Liver (tissue), 9 donors: ENCODE measurements around the gene BANP. TPM values are rescaled to one million over a fixed set of nuclear protein-coding genes. Genes with fewer than 3 reads are reported as not detected.

Experiments
- DNase-seq: peaks from one replicate; pipeline ENCODE4 v3.0.0-alpha.2; 2017; ENCODE audit warnings: low spot score
- H3K27ac ChIP-seq, 2 donors: one replicate each; pipeline ENCODE4 v1.7.0; 2013; ENCODE audit warnings: inconsistent platforms in 2 of 2, low read length in 2 of 2, control low read depth in 1 of 2, low read depth in 1 of 2, mild to moderate bottlenecking in 1 of 2
- H3K27me3 ChIP-seq, 4 donors: one replicate each; pipeline versions ENCODE4 v1.6.1 to v1.7.0; 2013; ENCODE audit warnings: low read length in 3 of 4, inconsistent platforms in 1 of 4, mild to moderate bottlenecking in 1 of 4, moderate library complexity in 1 of 4; ENCODE audit not compliant: control insufficient read depth in 4 of 4, insufficient read depth in 4 of 4
- H3K36me3 ChIP-seq, 4 donors: one replicate each; pipeline versions ENCODE4 v1.6.1 to v1.7.0; 2013; ENCODE audit warnings: low read length in 3 of 4, mild to moderate bottlenecking in 3 of 4, low read depth in 1 of 4, moderate library complexity in 1 of 4; ENCODE audit not compliant: control insufficient read depth in 4 of 4, insufficient read depth in 3 of 4
- H3K4me1 ChIP-seq, 4 donors: one replicate each; pipeline versions ENCODE4 v1.6.1 to v1.7.0; 2013; ENCODE audit warnings: low read length in 3 of 4, mild to moderate bottlenecking in 3 of 4, moderate library complexity in 1 of 4; ENCODE audit not compliant: control insufficient read depth in 4 of 4, insufficient read depth in 4 of 4
- H3K4me3 ChIP-seq, 3 donors: one replicate each; pipeline versions ENCODE4 v1.6.1 to v1.7.0; 2013; ENCODE audit warnings: low read length in 3 of 3, control low read depth in 1 of 3, low read depth in 1 of 3, mild to moderate bottlenecking in 1 of 3
- H3K9ac ChIP-seq, 2 donors: one replicate each; pipeline ENCODE4 v1.7.0; 2013; ENCODE audit warnings: low read length in 2 of 2, mild to moderate bottlenecking in 2 of 2, moderate library complexity in 2 of 2, control low read depth in 1 of 2, low read depth in 1 of 2
- H3K9me3 ChIP-seq, 4 donors: one replicate each; pipeline versions ENCODE4 v1.6.1 to v1.7.0; 2013; ENCODE audit warnings: low read length in 3 of 4; ENCODE audit not compliant: control insufficient read depth in 4 of 4
- ATF3 ChIP-seq: IDR thresholded peaks from 2 replicates; pipeline ENCODE4 v1.6.1; 2016; ENCODE audit warnings: antibody characterized with exemption
- EGR1 ChIP-seq, 2 donors: IDR thresholded peaks; 2 replicates each; pipeline ENCODE4 v1.6.1; 2016 to 2018; ENCODE audit warnings: antibody characterized with exemption in 2 of 2, low read depth in 2 of 2
- FOXA1 ChIP-seq: IDR thresholded peaks from 2 replicates; pipeline ENCODE4 v1.6.1; 2016; ENCODE audit warnings: antibody characterized with exemption
- FOXA2 ChIP-seq: IDR thresholded peaks from 2 replicates; pipeline ENCODE4 v1.6.1; 2016; ENCODE audit warnings: antibody characterized with exemption
- GABPA ChIP-seq, 2 donors: IDR thresholded peaks in 1 of 2; conservative IDR thresholded peaks in 1 of 2; 2 replicates each; pipeline ENCODE4 v1.6.1; 2016; ENCODE audit warnings: antibody characterized with exemption in 2 of 2, mild to moderate bottlenecking in 1 of 2, moderate library complexity in 1 of 2
- HNF4A ChIP-seq, 2 donors: conservative IDR thresholded peaks; 2 replicates each; pipeline ENCODE4 v1.6.1; 2016; ENCODE audit warnings: antibody characterized with exemption in 2 of 2, mild to moderate bottlenecking in 2 of 2
- HNF4G ChIP-seq: IDR thresholded peaks from 2 replicates; pipeline ENCODE4 v1.6.1; 2016; ENCODE audit warnings: antibody characterized with exemption
- JUND ChIP-seq, 2 donors: IDR thresholded peaks; 2 replicates each; pipeline ENCODE4 v1.6.1; 2016; ENCODE audit warnings: antibody characterized with exemption in 2 of 2
- MAX ChIP-seq: IDR thresholded peaks from 2 replicates; pipeline ENCODE4 v1.6.1; 2016; ENCODE audit warnings: antibody characterized with exemption
- NR2F2 ChIP-seq: IDR thresholded peaks from 2 replicates; pipeline ENCODE4 v1.6.1; 2016; ENCODE audit warnings: antibody characterized with exemption
- RAD21 ChIP-seq, 2 donors: IDR thresholded peaks; 2 replicates each; pipeline ENCODE4 v1.6.1; 2016; ENCODE audit warnings: antibody characterized with exemption in 2 of 2, mild to moderate bottlenecking in 2 of 2
- RXRA ChIP-seq, 2 donors: IDR thresholded peaks; 2 replicates each; pipeline ENCODE4 v1.6.1; 2017 to 2018; ENCODE audit warnings: antibody characterized with exemption in 2 of 2, mild to moderate bottlenecking in 1 of 2
- SP1 ChIP-seq: IDR thresholded peaks from 2 replicates; pipeline ENCODE4 v1.6.1; 2018; ENCODE audit warnings: antibody characterized with exemption, mild to moderate bottlenecking
- TAF1 ChIP-seq: conservative IDR thresholded peaks from 2 replicates; pipeline ENCODE4 v1.6.1; 2016; ENCODE audit warnings: antibody characterized with exemption, mild to moderate bottlenecking
- YY1 ChIP-seq: IDR thresholded peaks from 2 replicates; pipeline ENCODE4 v1.6.1; 2016; ENCODE audit warnings: antibody characterized with exemption, mild to moderate bottlenecking
- ZBTB33 ChIP-seq: IDR thresholded peaks from 2 replicates; pipeline ENCODE4 v1.6.1; 2016; ENCODE audit warnings: antibody characterized with exemption
- WGBS: extraction: QIAGEN DNeasy Blood & Tissue Kit; methylation state at CpG from one replicate; pipeline ENCODE4 v1.1.7; 2013; 5-methylcytosine and 5-hydroxymethylcytosine counted together
- polyA plus RNA-seq, 2 donors: library from polyadenylated mRNA; stranded (reverse) in 1 of 2; unstranded in 1 of 2; fragments of 200-250 nt in 1 of 2; fragments of >200 nt in 1 of 2; fragmentation: Nextera tagmentation in 1 of 2; extraction: Ambion mirVana in 1 of 2; gene quantifications; one replicate each; pipeline versions ENCODE4 v1.2.1 to v1.2.3, GENCODE V29; 2013 to 2015
- total RNA-seq, 2 donors: library from RNA; depleted of rRNA; stranded (reverse); fragments of >200 nt; gene quantifications; one replicate each; pipeline ENCODE4 v1.2.3, GENCODE V29; 2014
- TF ChIP-seq, protein P1 (sequence below): IDR thresholded peaks from 2 replicates; pipeline ENCODE4 v1.6.1; 2016; ENCODE audit warnings: antibody characterized with exemption, mild to moderate bottlenecking
- TF ChIP-seq, protein P2 (sequence below): fragments of 150-350 bp; IDR thresholded peaks from 2 replicates; pipeline ENCODE4 v1.5.1; 2017; ENCODE audit warnings: improper control_type of control experiment, low read depth, low read length; ENCODE audit not compliant: missing input control
- donor health status: healthy.
- donor health status: healthy.
- donor health status: healthy.
- donor health status: healthy.
- donor health status: healthy.

The BANP gene
- total and polyA plus RNA-seq, 4 donors: 4.9 to 20.7 (median 13.7) TPM

GRCh38 chr16:88002211-88002610 lies 51.0 kb downstream of the BANP start:
- H3K4me1 ChIP-seq: no peaks in the 10 kb centered on the region
- TF ChIP-seq EGR1 (IDR thresholded peaks at IDR 0.05; ENCODE audit: low read depth in 2 of 2): no peak
- no peak for TF ChIP-seq YY1
- TF ChIP-seq HNF4A (conservative IDR thresholded peaks at IDR 0.05): no peak
- TF ChIP-seq, protein P1, sequence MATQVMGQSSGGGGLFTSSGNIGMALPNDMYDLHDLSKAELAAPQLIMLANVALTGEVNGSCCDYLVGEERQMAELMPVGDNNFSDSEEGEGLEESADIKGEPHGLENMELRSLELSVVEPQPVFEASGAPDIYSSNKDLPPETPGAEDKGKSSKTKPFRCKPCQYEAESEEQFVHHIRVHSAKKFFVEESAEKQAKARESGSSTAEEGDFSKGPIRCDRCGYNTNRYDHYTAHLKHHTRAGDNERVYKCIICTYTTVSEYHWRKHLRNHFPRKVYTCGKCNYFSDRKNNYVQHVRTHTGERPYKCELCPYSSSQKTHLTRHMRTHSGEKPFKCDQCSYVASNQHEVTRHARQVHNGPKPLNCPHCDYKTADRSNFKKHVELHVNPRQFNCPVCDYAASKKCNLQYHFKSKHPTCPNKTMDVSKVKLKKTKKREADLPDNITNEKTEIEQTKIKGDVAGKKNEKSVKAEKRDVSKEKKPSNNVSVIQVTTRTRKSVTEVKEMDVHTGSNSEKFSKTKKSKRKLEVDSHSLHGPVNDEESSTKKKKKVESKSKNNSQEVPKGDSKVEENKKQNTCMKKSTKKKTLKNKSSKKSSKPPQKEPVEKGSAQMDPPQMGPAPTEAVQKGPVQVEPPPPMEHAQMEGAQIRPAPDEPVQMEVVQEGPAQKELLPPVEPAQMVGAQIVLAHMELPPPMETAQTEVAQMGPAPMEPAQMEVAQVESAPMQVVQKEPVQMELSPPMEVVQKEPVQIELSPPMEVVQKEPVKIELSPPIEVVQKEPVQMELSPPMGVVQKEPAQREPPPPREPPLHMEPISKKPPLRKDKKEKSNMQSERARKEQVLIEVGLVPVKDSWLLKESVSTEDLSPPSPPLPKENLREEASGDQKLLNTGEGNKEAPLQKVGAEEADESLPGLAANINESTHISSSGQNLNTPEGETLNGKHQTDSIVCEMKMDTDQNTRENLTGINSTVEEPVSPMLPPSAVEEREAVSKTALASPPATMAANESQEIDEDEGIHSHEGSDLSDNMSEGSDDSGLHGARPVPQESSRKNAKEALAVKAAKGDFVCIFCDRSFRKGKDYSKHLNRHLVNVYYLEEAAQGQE: no peak
- TF ChIP-seq JUND (IDR thresholded peaks at IDR 0.05): no peak
- no peak for TF ChIP-seq ATF3
- no peak for TF ChIP-seq MAX
- no peak for TF ChIP-seq TAF1
- TF ChIP-seq RXRA (IDR thresholded peaks at IDR 0.05): no peak
- TF ChIP-seq GABPA (IDR thresholded peaks at IDR 0.05 in 1 of 2, conservative IDR thresholded peaks at IDR 0.05 in 1 of 2): no peak
- TF ChIP-seq FOXA2: no peak
- TF ChIP-seq FOXA1: no peak
- TF ChIP-seq HNF4G: no peak
- TF ChIP-seq, protein P2, sequence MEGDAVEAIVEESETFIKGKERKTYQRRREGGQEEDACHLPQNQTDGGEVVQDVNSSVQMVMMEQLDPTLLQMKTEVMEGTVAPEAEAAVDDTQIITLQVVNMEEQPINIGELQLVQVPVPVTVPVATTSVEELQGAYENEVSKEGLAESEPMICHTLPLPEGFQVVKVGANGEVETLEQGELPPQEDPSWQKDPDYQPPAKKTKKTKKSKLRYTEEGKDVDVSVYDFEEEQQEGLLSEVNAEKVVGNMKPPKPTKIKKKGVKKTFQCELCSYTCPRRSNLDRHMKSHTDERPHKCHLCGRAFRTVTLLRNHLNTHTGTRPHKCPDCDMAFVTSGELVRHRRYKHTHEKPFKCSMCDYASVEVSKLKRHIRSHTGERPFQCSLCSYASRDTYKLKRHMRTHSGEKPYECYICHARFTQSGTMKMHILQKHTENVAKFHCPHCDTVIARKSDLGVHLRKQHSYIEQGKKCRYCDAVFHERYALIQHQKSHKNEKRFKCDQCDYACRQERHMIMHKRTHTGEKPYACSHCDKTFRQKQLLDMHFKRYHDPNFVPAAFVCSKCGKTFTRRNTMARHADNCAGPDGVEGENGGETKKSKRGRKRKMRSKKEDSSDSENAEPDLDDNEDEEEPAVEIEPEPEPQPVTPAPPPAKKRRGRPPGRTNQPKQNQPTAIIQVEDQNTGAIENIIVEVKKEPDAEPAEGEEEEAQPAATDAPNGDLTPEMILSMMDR: no peak
- TF ChIP-seq ZBTB33: no peak
- TF ChIP-seq NR2F2: no peak
- TF ChIP-seq RAD21 (IDR thresholded peaks at IDR 0.05): no peak
- TF ChIP-seq SP1: no peak
- H3K4me3 ChIP-seq: no peak overlapping the region
- no peak overlapping the region for H3K9ac ChIP-seq
- no peak for DNase-seq
- H3K27me3 ChIP-seq: no peaks in the 10 kb centered on the region
- no peak overlapping the region for H3K27ac ChIP-seq
- H3K9me3 ChIP-seq: no peaks in the 10 kb centered on the region
- WGBS: 98% methylated on average over 6 of the region's 6 CpGs
- peaks cover 0 to 27% (median 11%) of the 10 kb centered on the region in 4 donors for H3K36me3 ChIP-seq
